OCI-LY1 (cell line): ENCODE measurements around the gene ZNRF3.

Experiments
- H2AFZ ChIP-seq: fragments of 200-600 bp; sonication (generic), shearing (Covaris generic); 2 replicates; pipeline ENCODE4 v1.6.0; 2014; ENCODE audit warnings: antibody characterized with exemption, mild to moderate bottlenecking, low read length
- H3F3A ChIP-seq: fragments of 200-600 bp; sonication (generic), shearing (Covaris generic); 2 replicates; pipeline ENCODE4 v1.6.0; 2014; ENCODE audit warnings: mild to moderate bottlenecking, antibody characterized with exemption, low read length, moderate library complexity; ENCODE audit not compliant: insufficient read depth
- H3K27ac ChIP-seq: fragments of 200-600 bp; sonication (generic); 2 replicates; pipeline ENCODE4 v1.5.1; 2014; ENCODE audit warnings: low read length, mixed run types, mild to moderate bottlenecking, low read depth; ENCODE audit not compliant: poor library complexity, severe bottlenecking
- H3K27me3 ChIP-seq: fragments of 200-600 bp; sonication (generic); 2 replicates; pipeline ENCODE4 v1.6.0; 2014; ENCODE audit warnings: antibody characterized with exemption, mild to moderate bottlenecking, low read length, moderate library complexity; ENCODE audit not compliant: insufficient read depth
- H3K36me3 ChIP-seq: fragments of 200-600 bp; sonication (generic); 2 replicates; pipeline ENCODE4 v1.6.1; 2014; ENCODE audit warnings: mild to moderate bottlenecking, antibody characterized with exemption, low read length, moderate library complexity, mixed read lengths; ENCODE audit not compliant: insufficient read depth
- H3K4me1 ChIP-seq: fragments of 200-600 bp; sonication (generic); 2 replicates; pipeline ENCODE4 v1.5.1; 2014; ENCODE audit warnings: mild to moderate bottlenecking, low read length, moderate library complexity; ENCODE audit not compliant: insufficient read depth, severe bottlenecking
- H3K4me2 ChIP-seq: fragments of 200-600 bp; sonication (generic), shearing (Covaris generic); 2 replicates; pipeline ENCODE4 v1.6.1; 2014; ENCODE audit warnings: low read length
- H3K4me3 ChIP-seq: fragments of 200-600 bp; sonication (generic); 2 replicates; pipeline ENCODE4 v1.5.1; 2014; ENCODE audit warnings: low read length, low read depth, mild to moderate bottlenecking, mixed read lengths; ENCODE audit not compliant: poor library complexity, severe bottlenecking
- H3K79me2 ChIP-seq: fragments of 200-600 bp; shearing (Covaris generic); 2 replicates; pipeline ENCODE4 v1.6.1; 2016; ENCODE audit warnings: mixed run types, low read length, mixed read lengths; ENCODE audit not compliant: insufficient read depth
- H3K9ac ChIP-seq: fragments of 200-600 bp; sonication (generic), shearing (Covaris generic); 2 replicates; pipeline ENCODE4 v1.6.1; 2014; ENCODE audit warnings: mild to moderate bottlenecking, low read length, mixed read lengths
- H3K9me2 ChIP-seq: fragments of 200-600 bp; sonication (generic), shearing (Covaris generic); 2 replicates; pipeline ENCODE4 v1.6.1; 2014; ENCODE audit warnings: low read depth, mild to moderate bottlenecking, low read length, mixed read lengths
- H3K9me3 ChIP-seq: fragments of 200-600 bp; shearing (Covaris generic); 2 replicates; pipeline ENCODE4 v1.6.1; 2014; ENCODE audit warnings: low read length, mixed read lengths
- H4K20me1 ChIP-seq: fragments of 200-600 bp; sonication (generic), shearing (Covaris generic); 2 replicates; pipeline ENCODE4 v1.6.0; 2016; ENCODE audit warnings: mild to moderate bottlenecking, low read length; ENCODE audit not compliant: insufficient read depth
- CTCF ChIP-seq: fragments of 200-600 bp; sonication (generic), shearing (Covaris generic); IDR thresholded peaks from 2 replicates; pipeline ENCODE4 v1.5.1; 2017; ENCODE audit warnings: mild to moderate bottlenecking, antibody characterized with exemption, low read length, moderate library complexity, mixed read lengths
- EZH2 ChIP-seq: fragments of 200-600 bp; sonication (generic), shearing (Covaris generic); IDR thresholded peaks from 2 replicates; pipeline ENCODE4 v1.8.0; 2017; ENCODE audit warnings: borderline replicate concordance, mixed run types, mild to moderate bottlenecking, antibody characterized with exemption, low read length, moderate library complexity, mixed read lengths

ZNRF3 gene

GRCh38 chr22:29103121-29103520, 219.7 kb downstream of the ZNRF3 start:
- Histone ChIP-seq H3K9me2 (no peaks in the 10 kb centered on the region), H3K4me2 (no peak overlapping the region), H3K4me1 (no peaks in the 10 kb centered on the region), H3K79me2 (no peaks in the 10 kb centered on the region), H3K4me3 (no peak overlapping the region), H3K27ac (no peak overlapping the region), H4K20me1 (no peaks in the 10 kb centered on the region), H3F3A (no peaks in the 10 kb centered on the region), H2AFZ (no peak overlapping the region), H3K36me3 (no peaks in the 10 kb centered on the region), H3K27me3 (peaks cover 4% of the 10 kb centered on the region; the same call in 1 of the 2 replicates), H3K9ac (no peak overlapping the region), H3K9me3 (no peaks in the 10 kb centered on the region)
- TF ChIP-seq CTCF: no peak
- TF ChIP-seq EZH2: no peak

GRCh38 chr22:29105468-29105867, 222.1 kb downstream of the ZNRF3 start:
- H2AFZ ChIP-seq: no peak overlapping the region
- H3F3A ChIP-seq: no peaks in the 10 kb centered on the region
- H3K27me3 ChIP-seq: no peaks in the 10 kb centered on the region
- H3K4me2 ChIP-seq: no peak overlapping the region
- no peaks in the 10 kb centered on the region for H3K4me1 ChIP-seq
- no peak overlapping the region for H3K9ac ChIP-seq
- TF ChIP-seq CTCF (no peak), EZH2 (no peak)
- no peaks in the 10 kb centered on the region for H3K36me3 ChIP-seq
- H3K27ac ChIP-seq: no peak overlapping the region
- no peak overlapping the region for H3K4me3 ChIP-seq
- H4K20me1 ChIP-seq: no peaks in the 10 kb centered on the region
- no peaks in the 10 kb centered on the region for H3K9me2 ChIP-seq
- no peaks in the 10 kb centered on the region for H3K79me2 ChIP-seq
- no peaks in the 10 kb centered on the region for H3K9me3 ChIP-seq

- no peaks in the 10 kb centered on the region for H3K36me3 ChIP-seq
- H3K27ac ChIP-seq: no peak overlapping the region
- H3K79me2 ChIP-seq: no peaks in the 10 kb centered on the region
- H4K20me1 ChIP-seq: no peaks in the 10 kb centered on the region
- TF ChIP-seq CTCF (no peak), EZH2 (no peak)
- no peak overlapping the region for H2AFZ ChIP-seq
- no peaks in the 10 kb centered on the region; the same call in 1 of the 2 replicates for H3K27me3 ChIP-seq
- H3K4me1 ChIP-seq: no peaks in the 10 kb centered on the region
- no peak overlapping the region for H3K4me2 ChIP-seq
- H3K9me2 ChIP-seq: no peaks in the 10 kb centered on the region
- no peak overlapping the region for H3K4me3 ChIP-seq
- H3K9me3 ChIP-seq: no peaks in the 10 kb centered on the region
- H3F3A ChIP-seq: no peaks in the 10 kb centered on the region
- H3K9ac ChIP-seq: no peak overlapping the region
Observed at GRCh38 chr22:29106839-29107238, 223.5 kb downstream of the ZNRF3 start.
